ENCODE measurements around the gene MOK. TPM values are rescaled to one million over a fixed set of nuclear protein-coding genes. Genes with fewer than 3 reads are reported as not detected.
A peak's percentile ranks its signal among the peaks of the same experiment; 100 is the strongest.
"Not testable (repeated sequence)": the region's sequence is repeated elsewhere in the genome, so short reads cannot be mapped to it uniquely, and the experiment has no call there.

Gene MOK
- total and polyA plus RNA-seq, 2 donors (not counting 1 experiment from before 2014, with no cell fraction given) = 4.3 to 4.7 TPM

DNA sequence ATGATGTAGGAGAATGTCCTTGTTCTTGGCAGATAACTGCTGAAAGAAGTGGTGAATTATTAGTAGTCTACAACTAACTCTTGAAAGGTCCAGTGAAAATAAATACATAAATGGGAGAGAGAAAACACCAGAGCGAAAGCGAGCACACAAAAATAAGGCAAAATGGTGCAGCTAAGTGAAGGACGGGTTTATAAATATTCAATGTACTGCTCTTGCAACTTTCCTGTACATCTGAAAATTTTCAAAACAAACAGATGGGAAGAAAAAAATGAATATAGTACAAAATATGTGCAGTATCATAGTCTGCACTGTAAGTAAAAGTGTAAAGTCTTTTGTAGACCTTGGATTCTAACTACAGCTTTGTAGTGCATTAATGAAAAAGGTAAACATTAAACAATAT is 1.3 kb downstream of the MOK start:
- Histone ChIP-seq H4K20me1 (ENCODE audit: control insufficient read depth, extremely low read depth, insufficient read depth, low read length) (no peaks in the 10 kb centered on the region), H3K4me2 (ENCODE audit: extremely low read depth, insufficient read depth, low read length) (no peak overlapping the region), H3K4me1 (ENCODE audit: control insufficient read depth, extremely low read depth, insufficient read depth, low read length) (peaks cover 2% of the 10 kb centered on the region), H3K27me3 (ENCODE audit: control insufficient read depth, insufficient read depth, low read length) (no peaks in the 10 kb centered on the region), H2AFZ (ENCODE audit: low read length) (no peak overlapping the region), H3K9ac (ENCODE audit: insufficient read depth, low read length) (no peak overlapping the region), H3K4me3 (replicated peaks in 1 of 4; ENCODE audit: control extremely low read depth in 1 of 4, insufficient read depth in 1 of 4, low read depth in 3 of 4, low read length in 4 of 4) (peak overlapping the region in 1 of 4 experiments; percentile 86), H3K27ac (ENCODE audit: insufficient read depth, low read length) (no peak overlapping the region), H3K79me2 (ENCODE audit: control insufficient read depth, insufficient read depth, low read length) (no peaks in the 10 kb centered on the region), H3K36me3 (ENCODE audit: control insufficient read depth, insufficient read depth, low read length) (no peaks in the 10 kb centered on the region), H3K9me3 (ENCODE audit: control insufficient read depth, insufficient read depth, low read depth, low read length) (no peaks in the 10 kb centered on the region)
- TF ChIP-seq EZH2 (IDR thresholded peaks at IDR 0.05; ENCODE audit: low read length, missing control alignments) = no peak
- TF ChIP-seq, protein P1, sequence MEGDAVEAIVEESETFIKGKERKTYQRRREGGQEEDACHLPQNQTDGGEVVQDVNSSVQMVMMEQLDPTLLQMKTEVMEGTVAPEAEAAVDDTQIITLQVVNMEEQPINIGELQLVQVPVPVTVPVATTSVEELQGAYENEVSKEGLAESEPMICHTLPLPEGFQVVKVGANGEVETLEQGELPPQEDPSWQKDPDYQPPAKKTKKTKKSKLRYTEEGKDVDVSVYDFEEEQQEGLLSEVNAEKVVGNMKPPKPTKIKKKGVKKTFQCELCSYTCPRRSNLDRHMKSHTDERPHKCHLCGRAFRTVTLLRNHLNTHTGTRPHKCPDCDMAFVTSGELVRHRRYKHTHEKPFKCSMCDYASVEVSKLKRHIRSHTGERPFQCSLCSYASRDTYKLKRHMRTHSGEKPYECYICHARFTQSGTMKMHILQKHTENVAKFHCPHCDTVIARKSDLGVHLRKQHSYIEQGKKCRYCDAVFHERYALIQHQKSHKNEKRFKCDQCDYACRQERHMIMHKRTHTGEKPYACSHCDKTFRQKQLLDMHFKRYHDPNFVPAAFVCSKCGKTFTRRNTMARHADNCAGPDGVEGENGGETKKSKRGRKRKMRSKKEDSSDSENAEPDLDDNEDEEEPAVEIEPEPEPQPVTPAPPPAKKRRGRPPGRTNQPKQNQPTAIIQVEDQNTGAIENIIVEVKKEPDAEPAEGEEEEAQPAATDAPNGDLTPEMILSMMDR (conservative IDR thresholded peaks at IDR 0.05 in 1 of 2, IDR thresholded peaks at IDR 0.05 in 1 of 2; ENCODE audit: low read depth in 1 of 2, low read length in 2 of 2) = no peak
- DNase-seq (ENCODE audit: low read depth in 2 of 2) = no peak

DNA sequence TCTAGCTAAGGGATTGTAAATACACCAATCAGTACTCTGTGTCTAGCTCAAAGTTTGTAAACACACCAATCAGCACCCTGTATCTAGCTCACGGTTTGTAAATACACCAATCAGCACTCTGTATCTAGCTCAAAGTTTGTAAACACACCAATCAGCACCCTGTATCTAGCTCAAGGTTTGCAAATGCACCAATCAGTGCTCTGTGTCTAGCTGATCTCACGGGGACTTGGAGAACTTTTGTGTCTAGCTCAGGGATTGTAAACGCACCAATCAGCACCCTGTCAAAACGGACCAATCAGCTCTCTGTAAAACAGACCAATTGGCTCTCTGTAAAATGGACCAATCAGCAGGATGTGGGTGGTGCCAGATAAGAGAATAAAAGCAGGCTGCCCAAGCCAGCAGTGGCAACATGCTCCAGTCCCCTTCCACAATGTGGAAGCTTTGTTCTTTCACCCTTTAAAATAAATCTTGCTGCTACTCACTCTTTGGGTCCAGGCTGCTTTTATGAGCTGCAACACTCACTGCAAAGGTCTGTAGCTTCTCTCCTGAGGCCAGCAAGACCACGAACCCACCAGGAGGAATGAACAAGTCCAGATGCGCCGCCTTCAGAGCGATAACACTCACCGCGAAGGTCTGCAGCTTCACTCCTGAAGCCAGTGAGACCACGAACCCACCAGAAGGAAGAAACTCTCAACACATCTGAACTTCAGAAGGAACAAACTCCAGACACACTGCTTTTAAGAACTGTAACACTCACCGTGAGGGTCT is 6.5 kb downstream of the MOK start:
- not testable (repeated sequence) for H3K9me3 ChIP-seq (ENCODE audit: control insufficient read depth, insufficient read depth, low read depth, low read length); H2AFZ ChIP-seq (ENCODE audit: low read length); DNase-seq (ENCODE audit: low read depth in 2 of 2); H3K27ac ChIP-seq (ENCODE audit: insufficient read depth, low read length); H3K4me1 ChIP-seq (ENCODE audit: control insufficient read depth, extremely low read depth, insufficient read depth, low read length); H3K27me3 ChIP-seq (ENCODE audit: control insufficient read depth, insufficient read depth, low read length); H3K9ac ChIP-seq (ENCODE audit: insufficient read depth, low read length); H3K79me2 ChIP-seq (ENCODE audit: control insufficient read depth, insufficient read depth, low read length); H3K4me2 ChIP-seq (ENCODE audit: extremely low read depth, insufficient read depth, low read length); H3K36me3 ChIP-seq (ENCODE audit: control insufficient read depth, insufficient read depth, low read length); H4K20me1 ChIP-seq (ENCODE audit: control insufficient read depth, extremely low read depth, insufficient read depth, low read length); H3K4me3 ChIP-seq (replicated peaks in 1 of 4; ENCODE audit: control extremely low read depth in 1 of 4, insufficient read depth in 1 of 4, low read depth in 3 of 4, low read length in 4 of 4)

GRCh38 chr14:102297436-102298170 is 7.4 kb downstream of the MOK start:
- Histone ChIP-seq H3K9ac (ENCODE audit: insufficient read depth, low read length) (no peak overlapping the region), H4K20me1 (ENCODE audit: control insufficient read depth, extremely low read depth, insufficient read depth, low read length) (no peaks in the 10 kb centered on the region), H2AFZ (ENCODE audit: low read length) (no peak overlapping the region), H3K79me2 (ENCODE audit: control insufficient read depth, insufficient read depth, low read length) (no peaks in the 10 kb centered on the region), H3K4me2 (ENCODE audit: extremely low read depth, insufficient read depth, low read length) (no peak overlapping the region), H3K4me3 (replicated peaks in 1 of 4; ENCODE audit: control extremely low read depth in 1 of 4, insufficient read depth in 1 of 4, low read depth in 3 of 4, low read length in 4 of 4) (no peak overlapping the region), H3K9me3 (ENCODE audit: control insufficient read depth, insufficient read depth, low read depth, low read length) (no peaks in the 10 kb centered on the region), H3K27me3 (ENCODE audit: control insufficient read depth, insufficient read depth, low read length) (no peaks in the 10 kb centered on the region), H3K27ac (ENCODE audit: insufficient read depth, low read length) (no peak overlapping the region), H3K36me3 (ENCODE audit: control insufficient read depth, insufficient read depth, low read length) (no peaks in the 10 kb centered on the region), H3K4me1 (ENCODE audit: control insufficient read depth, extremely low read depth, insufficient read depth, low read length) (no peaks in the 10 kb centered on the region)
- DNase-seq (ENCODE audit: low read depth in 2 of 2) = no peak
- no peak for TF ChIP-seq EZH2 (IDR thresholded peaks at IDR 0.05; ENCODE audit: low read length, missing control alignments)
- TF ChIP-seq, protein P1 (conservative IDR thresholded peaks at IDR 0.05 in 1 of 2, IDR thresholded peaks at IDR 0.05 in 1 of 2; ENCODE audit: low read depth in 1 of 2, low read length in 2 of 2) = no peak
